Loucy (cell line): Measurements from ENCODE around the gene STRA8.

Experiments used
- EZH2phosphoT487 ChIP-seq: fragments of 200-600 bp; IDR thresholded peaks from 2 replicates; pipeline ENCODE4 v1.6.1; 2018; ENCODE audit warnings: antibody characterized with exemption, mild to moderate bottlenecking, moderate library complexity, borderline replicate concordance
- TF ChIP-seq, protein P1 (sequence below): fragments of 200-600 bp; sonication (generic); conservative IDR thresholded peaks from 2 replicates; pipeline ENCODE4 v1.5.1; 2014; ENCODE audit warnings: mild to moderate bottlenecking, antibody characterized with exemption, low read length

DNA sequence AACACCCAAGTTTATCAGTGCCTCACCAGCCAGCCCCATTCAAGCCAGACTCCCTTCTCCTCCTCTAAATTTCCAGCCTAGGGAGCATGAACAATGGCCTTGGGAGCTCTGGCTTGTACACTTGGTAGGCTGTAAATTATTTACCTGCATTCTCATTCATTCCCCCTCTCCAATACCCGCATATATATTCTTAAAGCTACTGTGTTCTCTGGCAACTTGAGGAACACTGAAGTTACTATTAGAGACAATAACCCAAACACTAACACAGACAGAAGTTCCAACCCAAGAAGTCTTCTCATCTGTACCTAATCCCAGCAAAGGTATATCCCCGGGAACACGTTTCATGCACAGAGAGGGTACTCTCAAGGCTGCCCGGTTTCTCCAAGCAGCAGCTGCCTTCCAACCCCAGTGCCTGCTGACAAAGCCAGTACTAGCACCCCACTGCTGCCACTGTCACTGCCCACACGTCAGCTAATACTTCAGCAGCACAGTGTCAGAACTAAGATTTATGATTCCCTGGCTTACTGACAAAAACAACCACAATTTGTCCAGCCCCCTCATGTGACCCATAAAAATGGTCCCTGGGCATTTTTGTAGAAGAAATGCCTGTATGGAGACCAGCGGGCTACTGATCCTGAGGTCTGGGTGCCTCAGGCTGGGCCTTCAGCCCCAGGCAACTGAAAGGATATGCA, 25.4 kb upstream of the STRA8 start:
- TF ChIP-seq, protein P1, sequence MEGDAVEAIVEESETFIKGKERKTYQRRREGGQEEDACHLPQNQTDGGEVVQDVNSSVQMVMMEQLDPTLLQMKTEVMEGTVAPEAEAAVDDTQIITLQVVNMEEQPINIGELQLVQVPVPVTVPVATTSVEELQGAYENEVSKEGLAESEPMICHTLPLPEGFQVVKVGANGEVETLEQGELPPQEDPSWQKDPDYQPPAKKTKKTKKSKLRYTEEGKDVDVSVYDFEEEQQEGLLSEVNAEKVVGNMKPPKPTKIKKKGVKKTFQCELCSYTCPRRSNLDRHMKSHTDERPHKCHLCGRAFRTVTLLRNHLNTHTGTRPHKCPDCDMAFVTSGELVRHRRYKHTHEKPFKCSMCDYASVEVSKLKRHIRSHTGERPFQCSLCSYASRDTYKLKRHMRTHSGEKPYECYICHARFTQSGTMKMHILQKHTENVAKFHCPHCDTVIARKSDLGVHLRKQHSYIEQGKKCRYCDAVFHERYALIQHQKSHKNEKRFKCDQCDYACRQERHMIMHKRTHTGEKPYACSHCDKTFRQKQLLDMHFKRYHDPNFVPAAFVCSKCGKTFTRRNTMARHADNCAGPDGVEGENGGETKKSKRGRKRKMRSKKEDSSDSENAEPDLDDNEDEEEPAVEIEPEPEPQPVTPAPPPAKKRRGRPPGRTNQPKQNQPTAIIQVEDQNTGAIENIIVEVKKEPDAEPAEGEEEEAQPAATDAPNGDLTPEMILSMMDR, result no peak
- TF ChIP-seq EZH2phosphoT487, result no peak
